ENCODE measurements around the gene IL11. TPM values are rescaled to one million over a fixed set of nuclear protein-coding genes. Genes with fewer than 3 reads are reported as not detected.

Gene IL11
- total and polyA plus RNA-seq, 2 of the 13 experiments (the other 11 are each of a cell fraction or from before 2014, with no cell fraction given) = 2.5 to 2.9 TPM

DNA sequence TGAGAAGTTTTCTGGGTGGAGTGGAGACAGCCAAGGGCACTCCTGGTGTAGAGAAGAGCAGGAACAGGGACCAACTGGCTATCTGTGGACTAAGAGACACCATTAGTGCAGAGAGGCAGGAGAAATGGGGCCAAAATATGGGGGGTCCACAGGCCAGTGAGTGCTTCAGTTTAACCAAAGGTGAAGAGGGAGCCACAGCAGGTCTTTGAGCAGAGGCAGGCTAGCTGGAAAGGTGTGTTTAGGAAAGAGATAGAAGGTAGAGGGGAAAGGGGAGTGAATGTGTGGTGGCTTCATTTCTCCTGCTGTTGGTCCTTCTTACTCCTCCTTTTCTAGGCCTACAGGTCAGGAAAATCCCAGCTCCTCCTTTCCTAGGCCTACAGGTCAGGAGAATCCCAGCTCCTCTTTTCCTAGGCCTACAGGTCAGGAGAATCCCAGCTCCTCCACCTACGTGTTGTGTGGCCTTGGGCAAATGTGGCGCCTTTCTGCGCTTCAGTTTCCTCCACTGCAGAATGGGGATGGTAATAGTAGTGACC lies 12.3 kb upstream of the IL11 start:
- Histone ChIP-seq H3K36me3 (replicated peaks in 1 of 2; ENCODE audit: control insufficient read depth in 1 of 2, insufficient read depth in 2 of 2, low read length in 2 of 2) (peaks cover 0 to 10% of the 10 kb centered on the region in 2 experiments; a peak in 4 of 5 replicates), H3K4me3 (replicated peaks in 1 of 3; ENCODE audit: insufficient read depth in 1 of 3, low read depth in 2 of 3, low read length in 3 of 3) (no peak overlapping the region), H3K9ac (ENCODE audit: insufficient read depth, low read depth, low read length) (no peak overlapping the region), H3K79me2 (ENCODE audit: insufficient read depth, low read length) (peaks cover 22% of the 10 kb centered on the region), H3K9me3 (ENCODE audit: low read length) (no peaks in the 10 kb centered on the region), H2AFZ (ENCODE audit: low read length) (no peak overlapping the region), H3K4me1 (ENCODE audit: insufficient read depth, low read length) (peaks cover 33% of the 10 kb centered on the region), H3K4me2 (ENCODE audit: low read depth, low read length) (no peak overlapping the region), H4K20me1 (ENCODE audit: insufficient read depth, low read length) (peaks cover 18% of the 10 kb centered on the region), H3K27me3 (ENCODE audit: control insufficient read depth in 1 of 2, insufficient read depth in 2 of 2, low read length in 2 of 2) (peaks cover 0 to 5% of the 10 kb centered on the region in 2 experiments; a peak in 1 of 5 replicates), H3K27ac (ENCODE audit: extremely low read length, insufficient read depth, low read length) (no peak overlapping the region)
- POLR2A ChIA-PET = interaction anchor here (1.3 kb wide), 1 partner anchor 49 kb away, joined by 4 read pairs; no protein-coding TSS in a partner anchor
- FAIRE-seq (no peak), DNase-seq (ENCODE audit: low spot score) (no peak), ATAC-seq (no peak)
- in situ Hi-C loops (cut with HindIII; ENCODE audit: extremely low pct_ligation_motif_present, low pct_unique_long_range_greater_than_20kb) (no loop called here), intact Hi-C loops (cut with micrococcal nuclease; ENCODE audit: unreplicated experiment) (no loop called here)
- 83% methylated on average over 3 of the region's 3 CpGs for WGBS (ENCODE audit: low lambda C conversion rate)
- no TSS peak for BruUV-seq (replicated peaks)
- CTCF ChIA-PET (ENCODE audit: low intra/inter-chr PET ratio, low total read pairs) = no interaction called here
- TF ChIP-seq HNRNPUL1 (IDR thresholded peaks at IDR 0.05; ENCODE audit: low read depth, low read length) (no peak), MEF2D (CRISPR knock-in tag; IDR thresholded peaks at IDR 0.05) (no peak), ZNF207 (IDR thresholded peaks at IDR 0.05; ENCODE audit: borderline replicate concordance) (no peak), MBNL3 (CRISPR knock-in tag; conservative IDR thresholded peaks at IDR 0.05) (no peak), ZMYM2 (CRISPR knock-in tag; IDR thresholded peaks at IDR 0.05) (no peak)
- TF ChIP-seq, protein P1, sequence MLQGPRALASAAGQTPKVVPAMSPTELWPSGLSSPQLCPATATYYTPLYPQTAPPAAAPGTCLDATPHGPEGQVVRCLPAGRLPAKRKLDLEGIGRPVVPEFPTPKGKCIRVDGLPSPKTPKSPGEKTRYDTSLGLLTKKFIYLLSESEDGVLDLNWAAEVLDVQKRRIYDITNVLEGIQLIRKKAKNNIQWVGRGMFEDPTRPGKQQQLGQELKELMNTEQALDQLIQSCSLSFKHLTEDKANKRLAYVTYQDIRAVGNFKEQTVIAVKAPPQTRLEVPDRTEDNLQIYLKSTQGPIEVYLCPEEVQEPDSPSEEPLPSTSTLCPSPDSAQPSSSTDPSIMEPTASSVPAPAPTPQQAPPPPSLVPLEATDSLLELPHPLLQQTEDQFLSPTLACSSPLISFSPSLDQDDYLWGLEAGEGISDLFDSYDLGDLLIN (CRISPR knock-in tag; IDR thresholded peaks at IDR 0.05; ENCODE audit: borderline replicate concordance) = no peak
- TF ChIP-seq, protein P2, sequence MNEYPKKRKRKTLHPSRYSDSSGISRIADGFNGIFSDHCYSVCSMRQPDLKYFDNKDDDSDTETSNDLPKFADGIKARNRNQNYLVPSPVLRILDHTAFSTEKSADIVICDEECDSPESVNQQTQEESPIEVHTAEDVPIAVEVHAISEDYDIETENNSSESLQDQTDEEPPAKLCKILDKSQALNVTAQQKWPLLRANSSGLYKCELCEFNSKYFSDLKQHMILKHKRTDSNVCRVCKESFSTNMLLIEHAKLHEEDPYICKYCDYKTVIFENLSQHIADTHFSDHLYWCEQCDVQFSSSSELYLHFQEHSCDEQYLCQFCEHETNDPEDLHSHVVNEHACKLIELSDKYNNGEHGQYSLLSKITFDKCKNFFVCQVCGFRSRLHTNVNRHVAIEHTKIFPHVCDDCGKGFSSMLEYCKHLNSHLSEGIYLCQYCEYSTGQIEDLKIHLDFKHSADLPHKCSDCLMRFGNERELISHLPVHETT (CRISPR knock-in tag; conservative IDR thresholded peaks at IDR 0.05) = no peak
- TF ChIP-seq, protein P3, sequence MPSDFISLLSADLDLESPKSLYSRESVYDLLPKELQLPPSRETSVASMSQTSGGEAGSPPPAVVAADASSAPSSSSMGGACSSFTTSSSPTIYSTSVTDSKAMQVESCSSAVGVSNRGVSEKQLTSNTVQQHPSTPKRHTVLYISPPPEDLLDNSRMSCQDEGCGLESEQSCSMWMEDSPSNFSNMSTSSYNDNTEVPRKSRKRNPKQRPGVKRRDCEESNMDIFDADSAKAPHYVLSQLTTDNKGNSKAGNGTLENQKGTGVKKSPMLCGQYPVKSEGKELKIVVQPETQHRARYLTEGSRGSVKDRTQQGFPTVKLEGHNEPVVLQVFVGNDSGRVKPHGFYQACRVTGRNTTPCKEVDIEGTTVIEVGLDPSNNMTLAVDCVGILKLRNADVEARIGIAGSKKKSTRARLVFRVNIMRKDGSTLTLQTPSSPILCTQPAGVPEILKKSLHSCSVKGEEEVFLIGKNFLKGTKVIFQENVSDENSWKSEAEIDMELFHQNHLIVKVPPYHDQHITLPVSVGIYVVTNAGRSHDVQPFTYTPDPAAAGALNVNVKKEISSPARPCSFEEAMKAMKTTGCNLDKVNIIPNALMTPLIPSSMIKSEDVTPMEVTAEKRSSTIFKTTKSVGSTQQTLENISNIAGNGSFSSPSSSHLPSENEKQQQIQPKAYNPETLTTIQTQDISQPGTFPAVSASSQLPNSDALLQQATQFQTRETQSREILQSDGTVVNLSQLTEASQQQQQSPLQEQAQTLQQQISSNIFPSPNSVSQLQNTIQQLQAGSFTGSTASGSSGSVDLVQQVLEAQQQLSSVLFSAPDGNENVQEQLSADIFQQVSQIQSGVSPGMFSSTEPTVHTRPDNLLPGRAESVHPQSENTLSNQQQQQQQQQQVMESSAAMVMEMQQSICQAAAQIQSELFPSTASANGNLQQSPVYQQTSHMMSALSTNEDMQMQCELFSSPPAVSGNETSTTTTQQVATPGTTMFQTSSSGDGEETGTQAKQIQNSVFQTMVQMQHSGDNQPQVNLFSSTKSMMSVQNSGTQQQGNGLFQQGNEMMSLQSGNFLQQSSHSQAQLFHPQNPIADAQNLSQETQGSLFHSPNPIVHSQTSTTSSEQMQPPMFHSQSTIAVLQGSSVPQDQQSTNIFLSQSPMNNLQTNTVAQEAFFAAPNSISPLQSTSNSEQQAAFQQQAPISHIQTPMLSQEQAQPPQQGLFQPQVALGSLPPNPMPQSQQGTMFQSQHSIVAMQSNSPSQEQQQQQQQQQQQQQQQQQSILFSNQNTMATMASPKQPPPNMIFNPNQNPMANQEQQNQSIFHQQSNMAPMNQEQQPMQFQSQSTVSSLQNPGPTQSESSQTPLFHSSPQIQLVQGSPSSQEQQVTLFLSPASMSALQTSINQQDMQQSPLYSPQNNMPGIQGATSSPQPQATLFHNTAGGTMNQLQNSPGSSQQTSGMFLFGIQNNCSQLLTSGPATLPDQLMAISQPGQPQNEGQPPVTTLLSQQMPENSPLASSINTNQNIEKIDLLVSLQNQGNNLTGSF (CRISPR knock-in tag; IDR thresholded peaks at IDR 0.05) = no peak
- TF ChIP-seq, protein P4, sequence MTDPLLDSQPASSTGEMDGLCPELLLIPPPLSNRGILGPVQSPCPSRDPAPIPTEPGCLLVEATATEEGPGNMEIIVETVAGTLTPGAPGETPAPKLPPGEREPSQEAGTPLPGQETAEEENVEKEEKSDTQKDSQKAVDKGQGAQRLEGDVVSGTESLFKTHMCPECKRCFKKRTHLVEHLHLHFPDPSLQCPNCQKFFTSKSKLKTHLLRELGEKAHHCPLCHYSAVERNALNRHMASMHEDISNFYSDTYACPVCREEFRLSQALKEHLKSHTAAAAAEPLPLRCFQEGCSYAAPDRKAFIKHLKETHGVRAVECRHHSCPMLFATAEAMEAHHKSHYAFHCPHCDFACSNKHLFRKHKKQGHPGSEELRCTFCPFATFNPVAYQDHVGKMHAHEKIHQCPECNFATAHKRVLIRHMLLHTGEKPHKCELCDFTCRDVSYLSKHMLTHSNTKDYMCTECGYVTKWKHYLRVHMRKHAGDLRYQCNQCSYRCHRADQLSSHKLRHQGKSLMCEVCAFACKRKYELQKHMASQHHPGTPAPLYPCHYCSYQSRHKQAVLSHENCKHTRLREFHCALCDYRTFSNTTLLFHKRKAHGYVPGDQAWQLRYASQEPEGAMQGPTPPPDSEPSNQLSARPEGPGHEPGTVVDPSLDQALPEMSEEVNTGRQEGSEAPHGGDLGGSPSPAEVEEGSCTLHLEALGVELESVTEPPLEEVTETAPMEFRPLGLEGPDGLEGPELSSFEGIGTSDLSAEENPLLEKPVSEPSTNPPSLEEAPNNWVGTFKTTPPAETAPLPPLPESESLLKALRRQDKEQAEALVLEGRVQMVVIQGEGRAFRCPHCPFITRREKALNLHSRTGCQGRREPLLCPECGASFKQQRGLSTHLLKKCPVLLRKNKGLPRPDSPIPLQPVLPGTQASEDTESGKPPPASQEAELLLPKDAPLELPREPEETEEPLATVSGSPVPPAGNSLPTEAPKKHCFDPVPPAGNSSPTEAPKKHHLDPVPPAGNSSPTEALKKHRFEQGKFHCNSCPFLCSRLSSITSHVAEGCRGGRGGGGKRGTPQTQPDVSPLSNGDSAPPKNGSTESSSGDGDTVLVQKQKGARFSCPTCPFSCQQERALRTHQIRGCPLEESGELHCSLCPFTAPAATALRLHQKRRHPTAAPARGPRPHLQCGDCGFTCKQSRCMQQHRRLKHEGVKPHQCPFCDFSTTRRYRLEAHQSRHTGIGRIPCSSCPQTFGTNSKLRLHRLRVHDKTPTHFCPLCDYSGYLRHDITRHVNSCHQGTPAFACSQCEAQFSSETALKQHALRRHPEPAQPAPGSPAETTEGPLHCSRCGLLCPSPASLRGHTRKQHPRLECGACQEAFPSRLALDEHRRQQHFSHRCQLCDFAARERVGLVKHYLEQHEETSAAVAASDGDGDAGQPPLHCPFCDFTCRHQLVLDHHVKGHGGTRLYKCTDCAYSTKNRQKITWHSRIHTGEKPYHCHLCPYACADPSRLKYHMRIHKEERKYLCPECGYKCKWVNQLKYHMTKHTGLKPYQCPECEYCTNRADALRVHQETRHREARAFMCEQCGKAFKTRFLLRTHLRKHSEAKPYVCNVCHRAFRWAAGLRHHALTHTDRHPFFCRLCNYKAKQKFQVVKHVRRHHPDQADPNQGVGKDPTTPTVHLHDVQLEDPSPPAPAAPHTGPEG (CRISPR knock-in tag; IDR thresholded peaks at IDR 0.05) = no peak
